ENCODE measurements around the gene ONECUT1. TPM values are rescaled to one million over a fixed set of nuclear protein-coding genes. Genes with fewer than 3 reads are reported as not detected.

The ONECUT1 gene
- total RNA-seq, 1 donor from 2014 or later: not detected

DNA sequence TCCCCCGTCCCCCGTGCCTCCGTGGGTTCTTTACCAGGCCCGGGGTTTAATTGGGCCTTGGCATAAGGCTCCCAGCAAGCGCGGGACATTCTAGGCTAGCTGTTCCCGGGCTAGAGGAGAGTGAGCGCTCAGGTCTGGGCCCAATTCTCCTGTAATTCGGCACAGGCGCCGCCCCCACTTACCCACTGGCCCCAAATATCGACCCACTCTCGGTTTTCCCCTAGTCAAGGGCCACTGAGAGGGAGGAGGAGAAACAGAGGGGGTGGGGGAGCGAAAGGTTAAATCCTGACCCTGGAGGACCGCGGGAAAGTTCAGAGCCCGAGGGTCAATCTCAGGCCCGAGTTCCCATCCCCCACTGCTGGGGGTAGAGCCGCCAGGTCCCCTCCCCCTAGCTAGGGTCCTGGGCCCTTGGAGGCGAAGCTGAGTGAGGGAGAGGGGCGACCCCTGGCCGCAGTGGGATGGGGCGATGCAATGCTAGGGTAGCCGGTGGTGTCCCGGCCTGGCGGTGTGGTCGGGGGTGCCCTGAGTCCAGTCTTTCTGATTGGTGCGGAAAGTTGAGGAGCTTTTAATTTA is 8.5 kb upstream of the ONECUT1 start:
- intact Hi-C loops (cut with DNase I): no loop called here
- ATAC-seq (ENCODE audit: poor library complexity) (no peak), DNase-seq (no peak)

DNA sequence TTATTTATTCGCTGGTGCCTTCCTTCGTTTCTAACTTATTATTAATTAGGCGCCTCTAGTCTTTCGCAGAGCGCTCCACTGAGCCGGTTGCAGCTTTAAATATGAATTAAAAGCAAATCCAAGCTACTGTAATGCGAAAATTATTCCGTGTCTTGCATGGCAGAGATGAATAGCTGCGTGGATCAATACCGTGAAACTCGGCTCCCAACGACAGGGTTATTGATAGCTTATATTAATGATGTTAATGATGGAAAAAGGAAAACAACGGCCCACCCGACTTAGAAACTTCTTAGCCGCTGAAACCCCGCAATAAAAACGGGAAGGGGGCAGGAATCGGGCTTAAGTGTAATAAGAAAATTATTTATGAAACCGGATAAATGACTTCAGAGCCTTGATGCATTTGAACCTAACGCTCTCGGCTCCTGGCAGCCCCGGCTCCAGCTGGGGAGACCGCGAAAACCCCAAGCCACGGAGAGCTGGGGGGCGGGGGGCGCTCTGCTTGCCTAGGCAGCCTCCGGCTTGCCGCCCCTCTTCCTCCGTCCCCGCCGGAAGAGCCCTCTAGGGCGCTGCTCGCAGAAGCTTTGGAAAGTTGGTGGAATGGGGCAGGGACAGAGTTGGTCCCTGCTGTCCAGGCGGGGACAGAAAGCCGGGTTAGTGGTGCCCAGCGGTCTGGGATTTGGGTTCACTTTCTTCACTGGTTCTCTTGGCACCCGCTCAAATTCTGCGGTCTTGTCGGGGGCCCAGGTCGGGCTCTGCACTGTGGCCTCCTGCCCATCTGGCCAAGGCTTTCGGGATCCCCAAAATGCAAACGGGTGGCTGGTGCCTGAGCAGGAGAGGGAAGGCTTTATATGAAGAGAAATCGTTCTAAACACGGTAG is 7.7 kb upstream of the ONECUT1 start:
- intact Hi-C loops (cut with DNase I): no loop called here
- DNase-seq (no peak), ATAC-seq (ENCODE audit: poor library complexity) (no peak)

DNA sequence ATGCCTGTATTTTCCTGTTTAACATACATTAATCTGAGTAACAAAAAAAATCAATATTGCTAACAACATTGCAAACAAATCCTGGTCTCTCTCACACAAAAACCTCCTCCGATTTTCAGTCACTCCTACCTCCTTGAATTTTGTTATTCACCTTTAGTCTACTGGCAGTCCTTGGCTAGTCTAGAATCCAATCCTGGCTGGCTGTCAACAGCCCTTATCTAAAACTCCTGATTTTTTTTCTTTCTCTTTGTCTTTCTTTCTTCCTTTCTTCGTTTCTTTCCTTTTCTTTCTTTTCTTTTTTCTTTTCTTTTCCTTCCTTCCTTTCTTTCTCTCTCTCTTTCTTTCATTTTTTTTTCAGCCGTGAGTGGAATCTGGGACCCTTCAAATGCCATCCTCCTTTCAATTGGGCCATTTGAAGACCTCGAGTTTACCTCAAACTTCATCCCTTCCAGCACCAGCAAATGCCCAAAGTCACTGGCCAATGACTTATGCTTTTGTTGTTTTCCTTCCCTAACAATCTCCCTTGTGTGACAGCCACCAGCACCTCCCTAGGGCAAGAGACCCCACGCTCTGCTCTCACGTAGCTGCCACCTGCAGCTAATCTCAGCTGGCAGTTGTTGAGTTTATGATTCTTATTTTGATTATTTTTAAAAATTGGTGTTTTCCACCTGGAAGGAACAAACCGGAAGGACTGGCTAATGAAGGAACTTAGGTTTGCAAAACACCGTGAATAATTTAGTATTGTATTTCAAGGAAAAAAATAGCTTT is 6.8 kb upstream of the ONECUT1 start:
- DNase-seq (no peak), ATAC-seq (ENCODE audit: poor library complexity) (no peak)
- intact Hi-C loops (cut with DNase I): no loop called here

DNA sequence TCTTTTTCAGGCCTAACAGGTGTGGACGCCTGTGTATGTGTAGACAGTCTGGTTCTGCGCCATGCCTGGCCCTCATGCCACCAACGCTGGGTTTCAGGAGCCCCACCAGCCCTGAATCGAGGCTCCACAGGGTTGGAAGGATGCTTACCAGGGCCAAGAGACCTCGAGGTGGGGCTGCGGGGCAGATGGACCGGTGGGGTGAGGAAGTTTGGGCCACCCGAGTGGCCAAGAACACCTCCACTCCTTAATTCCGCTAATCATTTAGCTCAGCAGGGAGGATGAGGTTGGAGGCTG is 6.0 kb upstream of the ONECUT1 start:
- DNase-seq (no peak), ATAC-seq (ENCODE audit: poor library complexity) (no peak)
- intact Hi-C loops (cut with DNase I): no loop called here

DNA sequence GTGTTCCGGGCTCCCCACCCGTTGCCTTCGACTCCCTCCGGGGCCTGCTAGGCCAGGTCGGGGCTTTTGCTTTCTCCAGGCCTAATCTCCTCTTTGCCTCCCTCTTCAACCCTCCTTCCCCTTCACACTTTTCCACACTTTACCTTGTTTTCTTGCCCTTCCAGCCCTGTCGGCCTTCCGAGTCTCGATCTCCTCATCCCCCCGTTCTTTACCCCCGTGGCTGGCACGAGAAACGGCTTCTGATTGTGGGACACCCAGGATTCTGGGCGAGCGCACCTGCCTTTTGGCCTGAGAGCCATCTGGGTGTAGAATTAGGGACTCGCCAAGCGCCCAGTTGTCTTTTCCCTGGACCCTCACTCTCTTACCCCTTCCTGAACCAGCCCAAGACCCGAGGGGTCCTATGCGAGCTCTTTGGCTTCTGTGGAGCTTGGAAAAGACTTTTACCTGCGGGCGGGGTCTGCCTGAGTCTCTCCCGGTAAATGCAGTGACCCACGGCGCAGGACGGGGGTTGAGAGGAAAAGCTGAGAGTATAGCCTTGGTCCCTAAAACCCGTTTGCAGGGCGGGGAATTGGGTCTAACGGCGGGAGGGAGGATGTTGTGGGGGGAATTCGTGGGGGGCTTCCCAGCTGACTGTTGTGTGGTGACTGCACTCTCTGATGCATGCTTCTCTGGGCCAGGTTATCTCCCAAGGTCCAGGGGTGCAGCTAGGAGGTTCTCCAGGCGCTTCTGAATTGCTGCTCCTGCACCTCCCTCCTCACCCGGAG is 5.5 kb upstream of the ONECUT1 start:
- intact Hi-C loops (cut with DNase I): no loop called here
- no peak for ATAC-seq (ENCODE audit: poor library complexity)

DNA sequence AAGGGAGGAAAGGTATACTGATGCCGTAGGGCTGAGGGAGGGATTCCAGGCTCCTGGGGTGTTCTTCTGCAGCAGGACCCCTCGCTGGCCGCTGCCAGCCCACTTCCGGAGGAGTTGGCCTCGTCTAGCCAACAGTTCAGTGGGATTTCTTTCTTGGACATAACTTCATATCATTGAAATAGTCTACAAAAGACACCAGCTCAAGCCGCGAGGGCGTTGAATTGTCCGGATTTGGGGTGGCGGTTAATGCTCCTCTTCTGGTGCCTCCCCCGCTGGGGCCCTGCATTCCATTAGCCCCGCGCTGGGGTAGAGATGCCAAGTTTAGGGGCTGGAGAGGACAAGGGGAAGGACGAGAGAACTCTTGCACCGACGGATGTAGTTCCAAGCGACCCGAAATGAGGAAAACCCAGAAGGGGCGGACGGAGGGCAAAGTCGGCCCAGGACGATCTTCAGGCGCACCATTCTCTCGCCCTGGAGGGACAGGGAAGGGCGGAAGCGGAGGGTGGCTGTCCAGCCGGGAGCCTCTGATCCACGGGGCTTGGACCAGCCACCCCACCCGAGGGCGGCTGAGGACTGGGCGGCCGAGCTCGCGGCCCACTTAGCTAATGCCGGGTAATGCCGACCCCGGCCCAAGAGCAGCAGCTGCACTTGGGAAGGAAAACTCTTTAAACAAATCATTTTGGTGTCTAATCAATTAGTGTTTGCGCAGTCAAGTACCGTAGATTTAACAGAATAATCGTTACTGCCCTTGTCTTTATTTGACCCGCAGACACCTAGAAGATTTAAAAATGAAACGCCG is 4.7 kb upstream of the ONECUT1 start:
- ATAC-seq (ENCODE audit: poor library complexity) (no peak), DNase-seq (no peak)
- intact Hi-C loops (cut with DNase I): no loop called here

More for the DNA sequence above, 5.5 kb upstream of the ONECUT1 start:
- no peak for DNase-seq

DNA sequence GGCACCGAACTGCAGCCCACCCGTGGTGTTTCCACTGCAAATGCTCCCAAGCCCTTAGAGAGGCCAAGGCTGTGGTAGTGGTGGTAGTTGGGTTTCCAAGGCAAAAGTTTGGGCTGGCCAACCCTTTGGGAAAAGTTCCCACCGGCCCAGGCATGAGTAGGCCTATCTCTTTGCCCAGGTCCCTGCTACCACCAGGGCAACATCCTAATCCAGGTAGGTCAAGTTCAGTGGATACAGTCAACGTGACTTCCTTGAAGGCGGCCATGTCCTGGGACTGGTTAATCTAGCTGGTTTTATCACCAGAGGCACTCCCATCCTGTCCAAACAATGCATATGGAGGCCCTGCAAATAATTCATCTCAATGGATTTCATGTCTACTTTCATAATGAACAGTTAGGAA is 1.6 kb upstream of the ONECUT1 start:
- ATAC-seq (ENCODE audit: poor library complexity) (no peak), DNase-seq (no peak)
- intact Hi-C loops (cut with DNase I): no loop called here

DNA sequence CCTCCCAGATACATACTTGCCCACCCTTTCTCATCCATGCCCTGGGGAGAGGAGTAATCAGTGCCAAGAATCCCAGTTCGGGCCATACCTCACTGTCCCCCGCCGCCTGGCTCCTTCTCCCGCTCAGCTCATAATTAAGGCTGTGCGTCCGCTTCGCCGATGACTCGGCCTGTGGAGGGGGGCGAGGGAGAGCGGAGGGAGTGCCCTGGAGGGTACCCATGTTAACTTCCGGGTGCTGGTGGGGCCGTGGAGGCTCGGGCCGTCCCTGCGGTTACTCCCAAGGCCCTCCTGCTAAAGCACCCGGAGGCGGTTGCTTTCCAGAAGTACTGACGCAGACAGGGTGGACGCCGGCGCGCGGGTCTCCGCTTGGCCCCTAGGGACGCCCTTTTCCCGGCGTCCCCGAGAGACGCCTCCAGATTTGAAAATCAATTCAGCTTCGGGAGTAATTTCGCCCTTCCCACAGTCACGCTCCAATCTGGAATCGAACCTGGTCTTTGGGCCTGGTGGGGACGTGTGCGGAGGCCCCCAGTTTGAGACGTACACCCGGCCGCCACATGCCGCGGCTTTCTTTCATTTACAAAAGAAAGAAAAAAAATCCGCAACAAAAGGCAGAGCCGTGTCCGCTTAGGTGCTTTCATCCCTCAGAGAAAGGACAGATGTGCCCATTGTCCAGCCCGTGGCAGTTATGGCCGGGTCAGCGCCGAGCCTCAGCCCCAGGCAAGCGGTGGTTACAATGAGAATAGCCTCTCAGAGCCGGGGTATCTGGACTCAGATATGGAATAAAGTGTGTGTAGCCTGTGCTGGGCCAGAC is 1.0 kb upstream of the ONECUT1 start:
- ATAC-seq (ENCODE audit: poor library complexity): peak; percentile 51
- no peak for DNase-seq
- intact Hi-C loops (cut with DNase I): no loop called here

DNA sequence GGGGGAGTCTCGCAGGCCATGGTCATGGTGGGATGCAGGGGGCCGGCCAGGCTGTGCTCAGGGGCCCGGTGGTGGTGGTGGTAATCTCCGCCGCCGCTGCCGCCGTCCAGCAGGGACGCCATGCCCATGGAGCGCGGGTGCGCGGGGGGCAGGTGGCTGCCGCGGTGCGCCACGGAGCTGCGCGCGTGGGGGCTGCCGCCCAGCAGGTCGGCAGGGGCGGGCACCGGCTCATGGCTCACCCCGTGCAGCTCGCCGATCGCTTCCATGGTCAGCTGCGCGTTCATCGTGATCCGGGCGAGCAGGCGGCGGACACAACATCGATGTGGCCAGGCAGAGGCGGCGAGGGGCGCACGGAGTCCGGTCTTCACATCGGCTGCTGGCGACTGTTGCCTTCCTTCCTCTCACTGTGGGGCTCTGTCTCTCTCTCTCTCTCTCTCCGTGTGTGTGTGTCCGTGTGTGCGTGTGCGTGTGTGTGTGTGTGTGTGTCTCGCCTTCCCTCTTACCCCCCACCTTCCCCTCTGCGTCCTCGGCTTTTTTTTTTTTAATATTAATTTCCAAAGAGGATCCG is 451 bp downstream of the ONECUT1 start:
- intact Hi-C loops (cut with DNase I): no loop called here
- ATAC-seq (ENCODE audit: poor library complexity) (no peak), DNase-seq (no peak)

DNA sequence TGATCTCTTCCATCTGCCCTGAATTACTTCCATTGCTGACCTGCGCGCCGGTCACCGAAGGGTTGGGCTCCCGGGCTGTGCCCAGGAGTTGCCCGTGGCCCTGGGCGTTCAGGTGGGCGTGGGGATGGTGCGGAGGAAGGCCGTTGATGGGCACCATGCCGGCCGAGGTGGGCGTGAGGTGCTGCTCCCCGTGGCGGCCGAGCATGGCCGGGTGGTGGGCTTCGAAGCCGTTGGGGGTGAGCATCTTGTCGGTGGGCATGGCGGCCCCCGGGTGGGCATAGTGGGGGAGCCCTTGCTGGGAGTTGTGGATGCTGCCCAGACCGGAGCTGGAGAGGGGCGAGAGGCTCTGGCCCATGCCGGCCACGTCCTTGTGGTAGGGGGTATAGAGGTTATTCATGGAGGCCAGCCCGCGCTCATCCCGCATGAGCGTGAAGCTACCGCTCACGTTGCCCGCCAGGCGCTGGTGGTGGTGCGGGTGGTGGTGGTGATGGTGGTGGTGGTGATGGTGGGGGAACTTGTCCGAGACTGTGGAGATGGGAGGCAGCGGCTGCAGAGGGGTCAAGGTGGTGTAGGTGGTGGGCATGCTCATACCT is 1.0 kb downstream of the ONECUT1 start:
- DNase-seq (no peak), ATAC-seq (ENCODE audit: poor library complexity) (no peak)
- intact Hi-C loops (cut with DNase I): no loop called here

DNA sequence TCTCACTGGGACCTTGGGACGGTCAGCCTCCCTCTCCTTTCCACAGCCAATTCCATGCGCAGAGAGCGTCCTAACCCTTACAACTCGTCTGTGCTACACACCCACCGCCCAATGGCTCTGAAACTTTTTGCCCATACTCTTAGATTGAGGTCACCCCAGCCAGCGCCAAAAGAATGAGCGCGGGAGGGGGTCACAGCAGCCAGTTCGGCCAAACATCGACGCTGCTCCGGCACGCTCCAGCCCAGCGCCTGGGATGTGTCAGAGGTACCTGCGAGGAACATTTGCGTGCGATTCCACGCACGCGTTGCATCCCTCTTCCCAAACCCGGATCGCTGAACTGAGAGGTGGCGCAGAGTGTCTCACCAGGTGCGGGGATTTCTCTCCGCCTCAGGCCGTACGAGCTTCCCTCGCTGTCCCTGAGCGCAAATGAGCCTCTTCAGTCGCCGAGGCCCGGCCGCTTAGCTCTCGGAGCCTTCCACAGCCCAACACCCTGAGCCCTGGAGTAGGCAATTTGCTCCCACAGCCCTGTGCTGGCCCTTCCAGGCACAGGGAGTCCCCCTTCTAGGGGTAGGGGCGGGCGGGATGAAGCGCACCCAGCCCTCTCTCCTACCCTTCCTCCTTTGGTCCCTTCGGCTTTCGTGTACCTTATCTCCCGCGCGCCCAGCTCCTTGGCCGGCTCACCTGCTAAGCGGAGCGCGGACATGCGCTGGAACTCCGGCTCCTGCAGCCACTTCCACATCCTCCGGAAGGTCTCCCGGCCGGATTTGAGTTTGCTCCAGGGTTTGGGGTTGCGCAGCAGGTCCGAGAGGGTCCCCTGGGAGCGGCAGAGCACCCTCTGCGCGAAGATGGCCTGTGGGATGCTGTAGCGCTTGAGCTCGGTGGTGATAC is 1.8 kb downstream of the ONECUT1 start:
- ATAC-seq (ENCODE audit: poor library complexity) (no peak), DNase-seq (no peak)
- intact Hi-C loops (cut with DNase I): no loop called here

DNA sequence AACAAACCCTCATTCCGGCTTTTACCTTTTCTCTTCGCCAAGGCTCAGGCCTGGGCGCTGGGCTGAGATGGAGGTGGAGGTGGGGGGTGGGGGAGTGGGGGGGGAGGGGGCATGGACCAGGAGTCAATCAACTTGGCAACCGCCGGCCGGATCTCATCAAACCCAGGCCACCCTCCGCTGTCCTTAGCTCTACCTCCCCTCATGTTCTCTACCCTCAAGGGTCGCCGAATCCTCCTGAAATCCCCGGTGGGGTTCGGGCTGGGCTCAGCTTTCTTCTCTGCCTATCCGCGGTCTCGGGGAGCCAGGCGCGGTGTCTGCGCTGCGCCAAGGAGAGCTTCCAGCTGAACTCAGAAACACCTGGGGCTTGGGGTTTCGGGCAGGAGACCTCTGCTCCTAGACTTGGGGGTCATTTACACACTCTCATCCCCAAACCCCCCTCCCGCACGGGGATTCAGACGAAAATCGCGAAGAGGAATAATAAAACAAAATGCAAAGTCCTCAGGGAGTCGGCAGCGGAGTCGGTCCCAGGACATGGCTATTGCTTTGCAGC is 2.5 kb downstream of the ONECUT1 start:
- DNase-seq (no peak), ATAC-seq (ENCODE audit: poor library complexity) (no peak)
- intact Hi-C loops (cut with DNase I): no loop called here

DNA sequence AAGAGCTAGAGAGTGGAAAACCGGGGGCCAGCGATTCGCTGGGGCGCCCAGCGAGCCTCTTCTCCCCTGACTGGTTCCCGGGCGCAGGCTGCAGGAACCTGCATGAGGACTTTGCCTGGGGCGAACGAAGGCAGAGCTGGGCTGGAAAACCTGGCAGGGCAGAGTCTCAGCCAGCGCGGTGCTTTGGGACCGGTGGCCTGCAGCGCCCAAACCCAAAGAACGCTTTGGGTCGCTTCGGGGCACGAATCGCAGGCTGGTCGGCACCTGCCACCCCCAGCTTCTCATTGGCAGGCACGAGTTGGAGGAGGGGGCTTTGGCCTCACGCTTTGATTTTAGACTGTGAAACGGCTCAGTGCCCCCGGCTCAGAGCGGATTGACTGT is 3.0 kb downstream of the ONECUT1 start:
- intact Hi-C loops (cut with DNase I): no loop called here
- no peak for ATAC-seq (ENCODE audit: poor library complexity)
- no peak for DNase-seq

DNA sequence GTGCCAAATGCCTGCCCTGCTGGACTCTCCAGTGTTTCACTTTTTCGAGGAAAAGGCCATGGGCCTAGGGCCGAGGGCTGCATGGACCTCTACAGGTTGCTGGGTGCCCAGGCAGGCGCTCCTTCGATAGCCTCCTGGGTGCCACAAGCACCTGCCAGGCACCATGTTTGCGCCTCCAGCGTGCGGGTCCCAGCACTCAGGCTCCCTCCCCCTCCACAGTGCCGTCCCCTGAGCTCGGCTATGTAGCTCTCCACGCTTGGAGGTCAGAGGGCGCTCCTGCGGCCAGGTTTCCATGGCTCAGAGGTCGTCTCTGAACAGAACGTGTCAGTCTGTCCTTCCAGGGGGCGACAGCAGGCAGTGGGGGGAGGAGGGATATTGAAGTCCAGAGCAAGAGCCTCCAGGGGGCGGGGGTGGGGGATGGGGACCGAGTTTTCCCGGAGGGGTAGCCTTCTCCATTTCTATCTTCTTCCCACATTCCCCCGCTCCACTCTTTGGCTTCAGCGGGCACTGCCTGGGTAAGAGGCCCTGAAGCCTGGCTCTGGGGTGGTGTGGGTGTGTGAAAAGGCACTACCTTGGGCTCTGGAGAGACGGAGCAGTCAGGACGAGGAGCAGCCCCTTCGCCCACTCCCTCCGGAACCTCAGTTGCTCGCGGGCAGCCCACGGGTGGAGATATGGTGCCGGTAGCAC is 3.6 kb downstream of the ONECUT1 start:
- intact Hi-C loops (cut with DNase I): no loop called here

DNA sequence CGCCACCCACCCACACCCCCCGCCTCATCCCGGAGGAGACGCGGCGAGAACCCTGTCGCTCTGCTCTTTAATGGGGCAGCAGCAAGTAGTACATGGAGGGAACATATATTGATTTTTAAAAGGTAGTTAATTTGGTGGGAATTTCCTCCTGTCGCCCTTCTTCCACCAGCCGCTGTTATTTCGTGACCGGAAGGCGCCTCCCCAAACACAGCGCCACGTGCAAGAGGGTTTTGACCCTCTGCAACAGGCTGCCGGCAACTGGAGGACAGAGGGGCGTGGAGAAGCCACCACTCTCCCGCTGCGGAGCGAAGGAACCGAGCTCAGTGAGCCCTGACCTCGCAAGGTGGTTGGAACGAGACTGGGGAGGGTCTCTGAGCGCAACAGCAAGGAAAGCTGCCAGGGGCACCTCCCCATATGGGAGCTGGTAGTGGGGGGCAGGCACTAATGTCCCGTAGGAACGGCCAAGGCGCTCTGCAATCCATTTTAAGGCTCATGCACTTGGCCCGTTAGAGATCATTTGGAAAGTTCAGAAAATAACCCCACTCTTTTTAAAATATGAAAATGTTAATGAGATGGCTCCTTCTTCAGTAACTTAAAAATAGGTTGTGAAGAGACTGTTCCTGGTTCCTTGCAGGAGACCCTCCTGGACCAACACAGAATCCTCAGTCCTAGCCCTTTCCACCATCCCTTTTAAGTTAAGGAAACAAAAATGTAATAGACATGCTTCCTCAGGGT is 4.3 kb downstream of the ONECUT1 start:
- ATAC-seq (ENCODE audit: poor library complexity) (no peak), DNase-seq (no peak)
- intact Hi-C loops (cut with DNase I): no loop called here

More for the DNA sequence above, 3.6 kb downstream of the ONECUT1 start:
- DNase-seq (no peak), ATAC-seq (ENCODE audit: poor library complexity) (no peak)
